Right lung (tissue), 5 donors: ENCODE measurements around the gene ESRP2. TPM values are rescaled to one million over a fixed set of nuclear protein-coding genes. Genes with fewer than 3 reads are reported as not detected.

Source experiments
- polyA plus RNA-seq, 5 donors: library from polyadenylated mRNA; unstranded; fragments of 120-200 nt; gene quantifications; one replicate each; pipeline versions ENCODE4 v1.2.1 to v1.2.3, GENCODE V29; 2013; ENCODE audit warnings: inconsistent platforms in 1 of 5, low replicate concordance in 1 of 5; ENCODE audit not compliant: insufficient read length in 5 of 5, insufficient read depth in 1 of 5

The ESRP2 gene
- polyA plus RNA-seq, 5 donors = 42.5 to 64.9 (median 49.6) TPM

Other genes with a start within 250 kb of the ESRP2 start
- 1 to 10 TPM; 1.9 to 3.0 (median 2.3) TPM for gene DPEP2, start 236.6 kb downstream of the ESRP2 start, polyA plus RNA-seq
- not detected for gene DPEP2NB, start 220.2 kb downstream of the ESRP2 start, polyA plus RNA-seq
- 1 to 10 TPM; 5.1 to 7.6 (median 6.8) TPM for gene DDX28, start 212.9 kb downstream of the ESRP2 start, polyA plus RNA-seq
- 10 to 100 TPM; 13.8 to 17.9 (median 14.4) TPM for gene DUS2, start 212.8 kb downstream of the ESRP2 start, polyA plus RNA-seq
- 10 to 100 TPM; 29.8 to 42.9 (median 40.5) TPM for gene NFATC3, start 150.8 kb downstream of the ESRP2 start, polyA plus RNA-seq
- 10 to 100 TPM; 10.0 to 14.0 (median 11.0) TPM for gene PLA2G15, start 9.2 kb upstream of the ESRP2 start, polyA plus RNA-seq
- gene SLC7A6, start 28.4 kb upstream of the ESRP2 start, polyA plus RNA-seq = 10 to 100 TPM in 4 of 5 donors, 1 to 10 TPM in 1; 10.0 to 13.3 (median 11.9) TPM
- 10 to 100 TPM; 19.8 to 25.0 (median 21.7) TPM for gene SLC7A6OS, start 74.8 kb upstream of the ESRP2 start, polyA plus RNA-seq
- 10 to 100 TPM; 50.9 to 66.9 (median 53.9) TPM for gene PRMT7, start 74.9 kb upstream of the ESRP2 start, polyA plus RNA-seq
- gene SMPD3, start 212.4 kb upstream of the ESRP2 start, polyA plus RNA-seq = 1 to 10 TPM; 1.9 to 4.4 (median 3.5) TPM